Astrocyte of the hippocampus (primary cell): ENCODE data around the gene GSTCD.
"Not testable (repeated sequence)": the region's sequence is repeated elsewhere in the genome, so short reads cannot be mapped to it uniquely, and the experiment has no call there.

ENCODE experiments used
- DNase-seq: peaks from one replicate; pipeline ENCODE4 v3.0.0; 2011; ENCODE audit warnings: low read depth, low spot score

GSTCD gene

GRCh38 chr4:105708181-105709080 is at the start of gene GSTCD, which contains the start of gene INTS12:
Gene GSTCD, plus strand, starts transcription at chr4:105708784. Its CDS starts 8,830 bp downstream, at chr4:105717614.
Gene INTS12, minus strand, starts transcription at chr4:105708689. Its CDS starts 8,684 bp downstream, at chr4:105700005.
- peak; percentile 97 for DNase-seq

- no peak for DNase-seq
Measured at GRCh38 chr4:105659190-105659589, 49.4 kb upstream of the GSTCD start.

- DNase-seq: no peak
Measured at GRCh38 chr4:105661028-105661427, 47.6 kb upstream of the GSTCD start.

DNA sequence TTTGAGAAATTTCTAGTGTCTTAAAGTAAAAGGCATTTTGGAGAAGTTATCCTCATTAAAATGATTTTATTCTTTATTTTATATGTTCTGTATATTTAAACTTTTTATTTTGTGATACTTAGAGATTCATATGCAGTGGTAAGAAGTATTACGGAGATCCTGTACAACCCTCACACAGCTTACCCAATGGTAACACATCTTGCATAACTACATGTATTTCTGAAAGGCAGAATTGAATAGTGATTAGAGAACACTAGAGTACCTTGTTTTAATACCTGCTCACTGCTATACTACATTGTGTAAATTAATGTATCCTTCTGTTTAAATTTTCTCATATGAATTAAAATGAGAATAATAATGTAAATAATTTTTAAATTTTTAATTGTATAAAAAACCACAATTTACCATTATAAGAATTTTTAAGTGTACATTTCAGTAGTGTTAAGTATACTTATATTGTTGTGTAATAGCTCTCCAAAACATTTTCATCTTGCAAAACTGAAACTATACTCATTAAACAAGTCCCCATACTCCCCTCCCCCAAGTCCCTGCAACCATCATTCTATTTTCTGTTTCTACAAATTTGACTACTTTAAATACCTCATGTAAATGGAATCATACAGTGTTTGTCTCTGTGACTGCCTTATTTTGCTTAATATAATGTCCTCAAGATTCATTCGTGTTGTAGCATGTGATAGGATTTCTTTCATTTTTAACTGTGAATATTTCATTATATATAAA is 45.5 kb upstream of the GSTCD start:
- no peak for DNase-seq

DNA sequence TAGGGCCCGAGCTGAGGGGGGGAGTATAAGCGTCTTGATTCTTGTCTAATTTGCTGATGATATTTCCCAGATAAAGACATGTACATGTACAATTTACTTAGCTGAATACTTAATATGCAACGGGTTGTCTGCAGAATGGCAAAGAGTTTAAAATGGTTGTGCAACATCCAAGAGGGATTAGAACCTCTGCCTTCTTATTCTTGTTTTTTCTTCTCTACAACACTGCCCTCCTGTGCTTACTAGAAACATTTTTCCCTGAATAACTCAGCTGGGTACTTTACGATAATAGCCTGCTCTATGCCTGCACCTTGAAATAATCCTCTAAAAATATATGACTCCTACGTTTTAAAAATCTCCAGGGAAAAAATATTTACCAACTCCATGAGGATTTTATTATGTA is 41.9 kb upstream of the GSTCD start:
- DNase-seq: peak; percentile 38

DNA sequence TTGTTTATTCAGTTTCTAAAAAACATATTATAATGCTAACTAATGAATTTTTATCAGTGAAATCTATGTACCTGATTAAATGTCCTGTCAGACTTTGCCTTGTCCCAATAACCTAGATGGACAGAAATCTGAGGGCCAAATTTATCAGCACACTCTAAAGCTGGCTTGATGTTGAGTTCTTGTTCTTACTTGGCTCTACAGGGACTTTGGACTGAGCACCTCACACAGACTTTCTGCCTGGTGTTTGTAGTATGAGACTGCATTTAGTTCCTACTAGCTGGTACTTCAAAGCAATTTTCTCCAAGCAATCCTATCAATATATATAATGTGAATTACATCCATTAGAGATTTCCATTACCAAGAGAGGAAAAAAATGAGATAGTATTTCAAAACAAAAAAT is 37.9 kb upstream of the GSTCD start:
- no peak for DNase-seq

GRCh38 chr4:105671301-105671700 is 37.3 kb upstream of the GSTCD start:
- no peak for DNase-seq

- no peak for DNase-seq
Measured at GRCh38 chr4:105674011-105674410, 34.6 kb upstream of the GSTCD start.

DNA sequence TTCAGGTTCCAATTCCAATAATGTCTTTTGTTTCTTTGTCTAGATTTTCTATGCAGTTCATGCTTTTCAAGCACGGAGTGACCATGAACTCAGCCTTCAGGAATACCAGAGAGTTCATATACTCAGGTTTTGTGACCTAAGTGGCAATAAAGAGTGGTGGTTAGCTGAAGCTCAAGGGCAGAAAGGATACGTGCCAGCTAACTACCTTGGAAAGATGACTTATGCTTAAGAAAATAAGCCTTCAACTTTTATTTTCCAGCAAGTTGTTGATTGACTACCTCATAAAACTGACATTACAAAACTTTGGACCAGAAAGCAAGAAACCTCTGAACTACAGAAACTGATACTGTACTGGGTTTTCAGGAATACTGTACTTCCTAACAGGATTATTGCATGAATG is 30.9 kb upstream of the GSTCD start:
- no peak for DNase-seq

GRCh38 chr4:105679186-105679585 is 29.4 kb upstream of the GSTCD start:
- DNase-seq: peak; percentile 8

DNA sequence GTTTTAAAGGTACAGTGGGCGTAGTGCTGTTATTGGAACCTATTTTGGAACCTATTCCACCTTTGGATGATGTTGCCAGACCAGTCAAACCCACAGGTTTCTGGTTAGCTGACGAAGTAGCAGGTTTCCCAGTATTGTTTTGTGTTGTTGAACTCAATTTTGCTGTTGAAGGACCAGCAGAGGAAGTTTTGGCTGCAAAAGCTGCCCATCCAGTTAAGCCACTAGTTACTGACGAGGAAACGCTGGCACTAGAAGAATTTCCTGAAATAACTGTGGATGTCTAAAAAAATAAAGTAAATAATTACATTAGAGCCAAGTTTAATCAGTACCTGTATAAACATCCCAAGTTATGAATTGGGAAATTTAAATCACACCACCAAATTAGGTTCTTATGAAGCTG is 25.5 kb upstream of the GSTCD start:
- DNase-seq: no peak

GRCh38 chr4:105686571-105686970 is 22.0 kb upstream of the GSTCD start:
- no peak for DNase-seq

GRCh38 chr4:105694812-105695211 is 13.8 kb upstream of the GSTCD start:
- DNase-seq: not testable (repeated sequence)

GRCh38 chr4:105695832-105696231 is 12.8 kb upstream of the GSTCD start:
- DNase-seq: not testable (repeated sequence)

DNA sequence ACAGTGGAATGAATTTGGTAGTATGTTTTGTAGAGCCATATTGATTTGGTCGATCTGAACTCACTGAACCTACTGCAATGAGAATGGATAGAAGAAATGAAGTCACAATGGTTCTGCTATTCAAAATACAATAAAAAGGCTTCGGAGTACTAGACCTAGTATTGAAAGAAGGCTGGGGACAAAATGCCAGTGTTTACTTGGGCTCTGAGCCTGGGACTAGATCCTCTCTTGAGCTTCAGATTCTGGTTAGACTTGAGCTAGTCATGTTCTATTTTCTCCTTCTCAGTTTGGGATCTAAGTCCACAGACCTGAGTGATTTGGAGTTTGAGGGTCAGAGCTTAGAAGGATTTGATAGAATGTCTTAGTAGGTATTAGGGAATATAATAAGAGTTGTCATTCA is 10.0 kb upstream of the GSTCD start:
- DNase-seq: no peak

DNA sequence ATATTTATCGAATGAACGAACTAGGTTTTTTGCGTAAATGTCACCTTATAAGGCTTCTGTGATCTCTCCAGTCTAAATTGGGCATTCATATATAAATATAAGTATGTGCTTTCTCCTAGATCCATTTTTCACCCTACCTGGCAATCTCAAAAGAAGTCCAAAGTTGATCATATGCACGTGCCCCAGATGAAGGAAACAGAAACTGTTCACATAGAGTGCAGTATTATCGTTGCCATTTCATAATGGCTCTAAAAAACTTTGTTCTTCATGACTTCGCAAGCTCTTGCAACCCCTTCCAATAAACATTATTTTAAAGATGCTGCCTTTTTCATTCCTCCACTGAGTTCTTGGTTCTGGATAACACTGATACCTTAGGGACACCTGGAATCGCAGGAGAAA is 803 bp upstream of the GSTCD start:
- DNase-seq: no peak

GRCh38 chr4:105709081-105709450 is 482 bp downstream of the GSTCD start:
- peak; percentile 59 for DNase-seq

GRCh38 chr4:105710012-105710600 is 1.5 kb downstream of the GSTCD start:
- no peak for DNase-seq

DNA sequence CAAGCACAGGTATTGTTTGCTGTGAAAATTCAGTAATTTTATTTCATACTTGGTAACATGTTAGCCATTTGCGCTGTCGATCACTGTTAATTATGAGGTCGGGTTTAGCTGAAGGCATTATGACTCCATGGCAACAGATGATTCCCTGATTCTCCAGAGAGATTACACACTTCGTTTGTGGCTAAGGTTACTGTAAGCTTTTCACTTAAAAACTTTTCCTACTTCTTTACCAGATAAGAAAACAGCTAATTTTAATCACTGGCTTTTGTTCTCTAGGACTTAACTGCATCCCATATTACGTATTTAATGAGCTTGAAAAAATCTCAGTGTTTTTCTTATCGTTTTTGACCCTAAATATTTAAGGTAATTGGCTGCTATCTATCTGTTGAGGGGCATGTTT is 2.1 kb downstream of the GSTCD start:
- DNase-seq: no peak

- no peak for DNase-seq
Measured at GRCh38 chr4:105712766-105713165, 4.2 kb downstream of the GSTCD start.

DNA sequence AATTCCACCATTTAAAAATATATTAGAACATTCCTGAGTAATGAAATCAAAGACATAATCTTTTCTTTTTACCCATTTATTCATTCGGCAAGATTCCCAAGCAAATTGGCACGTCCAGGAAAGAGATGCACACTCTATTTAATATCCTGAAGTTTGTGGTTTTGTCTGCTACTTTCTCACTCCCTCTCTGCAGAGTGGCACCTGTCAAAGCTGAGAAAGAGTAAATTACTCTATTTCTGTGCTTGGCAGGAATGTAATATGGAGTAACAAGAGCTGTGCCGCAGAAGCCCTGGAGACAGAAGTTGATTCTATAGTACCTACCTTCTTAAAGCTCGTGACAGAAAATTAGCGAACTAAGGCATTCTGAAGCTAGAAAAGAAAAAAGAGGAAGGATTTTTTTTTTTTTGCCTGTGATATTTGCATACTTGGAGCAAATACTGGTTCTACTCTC is 5.5 kb downstream of the GSTCD start:
- DNase-seq: peak; percentile 18

DNA sequence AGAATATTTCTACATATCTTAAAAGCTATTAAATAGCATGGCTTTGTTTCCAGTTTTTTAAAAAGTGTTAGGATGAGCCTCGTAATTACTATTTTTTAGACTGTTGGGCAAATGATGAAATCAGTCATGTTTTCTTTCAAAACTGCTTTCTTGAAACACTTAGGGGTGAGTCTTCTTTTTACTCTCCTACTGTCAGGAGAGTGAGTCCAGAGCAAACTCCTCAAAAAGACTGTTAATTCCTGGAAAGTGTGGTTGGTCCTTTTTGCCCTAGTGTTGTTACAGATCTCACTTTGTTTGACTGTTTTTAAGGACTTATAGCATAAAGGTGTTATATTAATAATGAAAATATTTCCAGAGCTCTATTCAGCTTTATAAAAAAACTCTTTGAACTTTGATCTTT is 6.3 kb downstream of the GSTCD start:
- no peak for DNase-seq
